ENCODE results near the gene CAB39.

The CAB39 gene

DNA sequence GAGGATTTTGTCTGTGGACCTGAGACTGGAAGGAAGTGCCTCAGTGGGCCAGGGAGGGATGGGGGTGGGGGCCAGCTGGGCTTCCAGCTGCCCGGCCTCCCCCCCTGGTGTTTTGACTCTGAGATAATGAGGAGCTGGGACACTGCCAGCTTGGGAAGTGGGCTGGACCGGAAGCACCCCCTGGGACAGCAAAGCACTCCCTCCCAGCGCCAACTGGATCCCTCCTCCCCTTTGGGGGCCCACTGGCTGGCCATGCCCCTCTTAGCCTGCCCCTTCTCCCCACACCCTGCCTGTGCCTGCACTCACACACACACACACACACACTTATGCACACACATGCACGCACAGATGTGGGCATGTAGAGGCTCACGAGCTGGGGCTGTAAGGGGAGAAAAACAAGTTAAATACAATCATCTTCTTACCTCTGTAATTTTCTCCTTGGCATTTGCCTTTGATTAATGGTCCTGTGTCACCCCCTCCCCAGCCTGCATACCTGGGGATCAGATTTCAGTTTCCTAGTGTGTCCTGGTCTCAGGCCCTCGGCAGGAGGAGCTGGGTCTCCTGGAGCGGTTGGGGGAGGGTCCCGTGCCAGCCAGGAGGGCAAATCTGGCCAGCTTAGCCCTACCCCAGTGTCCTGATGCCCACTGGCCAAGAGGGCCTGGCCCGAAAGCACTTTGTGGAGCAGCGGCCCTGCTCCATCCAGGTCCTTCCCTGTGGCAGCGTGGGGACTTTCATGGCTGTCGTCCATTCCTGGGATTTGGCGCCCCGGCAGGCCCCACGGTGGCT is 155.7 kb downstream of the CAB39 start:
- Histone ChIP-seq H3K9ac (ENCODE audit: low read length in 5 of 5) (no peak overlapping the region), H3K27ac (ENCODE audit: low read depth, low read length) (no peak overlapping the region), H3K36me3 (ENCODE audit: control insufficient read depth in 5 of 5, insufficient read depth in 5 of 5, low read length in 5 of 5) (no peaks in the 10 kb centered on the region), H3K4me3 (ENCODE audit: low read depth in 1 of 5, low read length in 5 of 5) (no peak overlapping the region), H3K9me3 (ENCODE audit: control insufficient read depth in 5 of 5, low read length in 5 of 5) (no peaks in the 10 kb centered on the region), H3K4me1 (ENCODE audit: control insufficient read depth in 5 of 5, insufficient read depth in 5 of 5, low read length in 5 of 5) (peaks cover 3 to 51% (median 29%) of the 10 kb centered on the region in 5 donors), H3K27me3 (ENCODE audit: control insufficient read depth in 5 of 5, insufficient read depth in 4 of 5, low read length in 5 of 5) (peaks cover 0 to 13% (median 12%) of the 10 kb centered on the region in 5 donors)

DNA sequence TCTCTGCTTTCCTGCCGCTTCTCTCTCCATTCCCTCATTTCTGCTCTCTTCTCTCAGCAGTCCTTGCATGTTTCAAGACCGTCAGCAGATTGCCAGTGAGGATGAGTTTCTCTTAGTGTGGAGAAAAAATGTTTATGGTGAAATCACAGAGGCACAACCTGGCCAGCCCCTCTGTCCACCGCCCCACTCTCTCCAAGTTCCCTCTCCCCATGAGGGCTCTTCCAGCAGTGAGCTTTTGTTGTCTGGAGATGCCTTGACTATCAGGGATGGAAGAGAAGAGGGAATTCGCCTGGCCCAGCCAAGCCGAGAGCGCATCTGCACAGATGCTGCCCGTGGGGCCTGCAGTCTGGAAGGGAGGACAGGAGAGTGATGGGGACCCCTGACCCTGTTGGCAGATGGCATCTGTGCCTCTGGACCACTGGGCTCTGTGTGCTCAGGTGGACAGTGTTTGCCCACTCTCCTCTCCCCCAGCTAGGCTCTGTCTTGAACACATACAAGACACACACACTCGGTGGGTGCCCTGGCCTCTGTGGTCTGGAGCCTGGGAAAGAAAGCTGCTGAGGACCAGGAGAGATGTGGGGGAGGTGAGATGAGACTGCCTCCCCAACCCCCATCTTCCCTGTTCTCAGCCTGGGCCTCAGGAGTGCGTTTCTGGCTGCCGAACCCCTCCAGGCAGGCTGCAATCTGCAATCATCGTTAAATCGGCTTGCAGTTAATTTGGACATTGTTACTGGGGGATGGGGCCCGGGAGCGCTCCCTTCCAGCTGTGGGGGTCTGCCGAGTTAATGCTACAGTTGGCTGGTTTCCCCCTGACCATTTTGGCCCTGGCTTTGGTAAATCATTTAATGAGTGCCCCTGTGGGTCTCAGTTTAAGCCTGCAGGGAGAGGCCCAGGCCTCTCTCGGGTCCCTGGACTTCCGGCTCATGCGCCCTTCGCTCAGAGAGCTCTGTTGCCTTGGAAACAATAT is 156.6 kb downstream of the CAB39 start:
- Histone ChIP-seq H3K9ac (ENCODE audit: low read length in 5 of 5) (no peak overlapping the region), H3K36me3 (ENCODE audit: control insufficient read depth in 5 of 5, insufficient read depth in 5 of 5, low read length in 5 of 5) (no peaks in the 10 kb centered on the region), H3K4me1 (ENCODE audit: control insufficient read depth in 5 of 5, insufficient read depth in 5 of 5, low read length in 5 of 5) (peaks cover 2 to 47% (median 28%) of the 10 kb centered on the region in 5 donors), H3K27ac (ENCODE audit: low read depth, low read length) (no peak overlapping the region), H3K27me3 (ENCODE audit: control insufficient read depth in 5 of 5, insufficient read depth in 4 of 5, low read length in 5 of 5) (peaks cover 0 to 6% (median 3%) of the 10 kb centered on the region in 5 donors), H3K4me3 (ENCODE audit: low read depth in 1 of 5, low read length in 5 of 5) (no peak overlapping the region), H3K9me3 (ENCODE audit: control insufficient read depth in 5 of 5, low read length in 5 of 5) (no peaks in the 10 kb centered on the region)

DNA sequence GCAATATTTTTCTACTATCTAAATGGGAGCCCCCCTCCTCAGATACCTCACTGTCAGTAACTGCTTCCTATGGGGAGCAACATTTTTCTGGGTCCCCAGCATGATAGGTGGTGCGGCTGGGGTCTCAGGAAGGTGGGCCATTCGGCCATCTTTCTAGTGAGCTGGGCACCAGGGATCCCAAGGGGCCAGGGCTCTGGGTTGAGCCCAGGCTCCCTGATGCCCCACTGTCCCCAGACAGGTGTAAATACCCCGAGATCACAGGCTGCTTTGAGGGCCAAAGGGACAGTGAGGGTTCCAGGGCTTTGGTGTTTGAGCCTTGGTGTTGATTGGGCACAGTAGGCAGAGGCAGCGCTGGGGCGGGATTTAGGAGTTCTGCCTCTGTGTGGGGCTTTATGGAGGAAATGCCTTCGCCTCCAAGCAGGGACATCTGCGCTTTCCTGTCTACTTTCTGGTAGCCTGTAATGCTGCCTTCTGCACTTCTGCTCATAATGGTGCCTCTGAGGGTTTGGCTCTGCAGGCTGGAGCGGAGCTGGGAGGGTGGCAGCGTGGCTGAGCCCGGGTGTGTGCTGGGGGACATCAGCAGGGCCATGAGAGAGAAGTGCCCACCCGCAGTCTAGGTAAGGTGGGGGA is 157.4 kb downstream of the CAB39 start:
- Histone ChIP-seq H3K4me1 (ENCODE audit: control insufficient read depth in 5 of 5, insufficient read depth in 5 of 5, low read length in 5 of 5) (peaks cover 1 to 40% (median 22%) of the 10 kb centered on the region in 5 donors), H3K27me3 (ENCODE audit: control insufficient read depth in 5 of 5, insufficient read depth in 4 of 5, low read length in 5 of 5) (peaks cover 0 to 3% (median 0%) of the 10 kb centered on the region in 5 donors), H3K27ac (ENCODE audit: low read depth, low read length) (no peak overlapping the region), H3K4me3 (ENCODE audit: low read depth in 1 of 5, low read length in 5 of 5) (no peak overlapping the region), H3K9ac (ENCODE audit: low read length in 5 of 5) (no peak overlapping the region), H3K36me3 (ENCODE audit: control insufficient read depth in 5 of 5, insufficient read depth in 5 of 5, low read length in 5 of 5) (no peaks in the 10 kb centered on the region), H3K9me3 (ENCODE audit: control insufficient read depth in 5 of 5, low read length in 5 of 5) (no peaks in the 10 kb centered on the region)

Measured in subcutaneous abdominal adipose tissue (tissue), 5 donors.